ENCODE data around the gene HS3ST5.

DNA sequence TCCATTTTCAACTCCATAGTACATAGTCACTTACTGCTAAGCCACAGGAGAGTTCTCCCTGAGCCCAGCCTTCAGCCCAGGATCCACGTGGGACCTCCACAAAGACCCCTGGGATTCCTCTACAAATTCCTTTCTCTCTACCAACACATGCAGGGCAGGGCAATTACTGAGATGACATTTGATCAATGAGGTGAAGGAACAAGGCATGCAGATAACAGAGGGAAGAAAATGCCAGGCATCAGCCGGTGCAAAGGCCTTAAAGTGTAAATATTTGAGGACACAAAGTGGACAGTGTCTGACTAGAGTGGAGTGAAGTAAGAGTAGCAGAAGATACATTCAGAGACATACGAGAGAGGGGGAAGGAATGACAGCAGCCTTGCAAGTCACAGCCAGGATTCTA lies 70.2 kb downstream of the HS3ST5 start:
- TF ChIP-seq POLR2A (IDR thresholded peaks at IDR 0.05): no peak
- TF ChIP-seq, protein P1, sequence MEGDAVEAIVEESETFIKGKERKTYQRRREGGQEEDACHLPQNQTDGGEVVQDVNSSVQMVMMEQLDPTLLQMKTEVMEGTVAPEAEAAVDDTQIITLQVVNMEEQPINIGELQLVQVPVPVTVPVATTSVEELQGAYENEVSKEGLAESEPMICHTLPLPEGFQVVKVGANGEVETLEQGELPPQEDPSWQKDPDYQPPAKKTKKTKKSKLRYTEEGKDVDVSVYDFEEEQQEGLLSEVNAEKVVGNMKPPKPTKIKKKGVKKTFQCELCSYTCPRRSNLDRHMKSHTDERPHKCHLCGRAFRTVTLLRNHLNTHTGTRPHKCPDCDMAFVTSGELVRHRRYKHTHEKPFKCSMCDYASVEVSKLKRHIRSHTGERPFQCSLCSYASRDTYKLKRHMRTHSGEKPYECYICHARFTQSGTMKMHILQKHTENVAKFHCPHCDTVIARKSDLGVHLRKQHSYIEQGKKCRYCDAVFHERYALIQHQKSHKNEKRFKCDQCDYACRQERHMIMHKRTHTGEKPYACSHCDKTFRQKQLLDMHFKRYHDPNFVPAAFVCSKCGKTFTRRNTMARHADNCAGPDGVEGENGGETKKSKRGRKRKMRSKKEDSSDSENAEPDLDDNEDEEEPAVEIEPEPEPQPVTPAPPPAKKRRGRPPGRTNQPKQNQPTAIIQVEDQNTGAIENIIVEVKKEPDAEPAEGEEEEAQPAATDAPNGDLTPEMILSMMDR (IDR thresholded peaks at IDR 0.05): no peak

Measured in ovary (tissue), 3 donors.